GM23248 (cell line): ENCODE results near the gene RPL6. TPM values are rescaled to one million over a fixed set of nuclear protein-coding genes. Genes with fewer than 3 reads are reported as not detected.
"Not testable (repeated sequence)": the region's sequence is repeated elsewhere in the genome, so short reads cannot be mapped to it uniquely, and the experiment has no call there.

Experiments
- DNase-seq: peaks from one replicate; pipeline ENCODE4 v3.0.0-alpha.2; 2015
- H2AFZ ChIP-seq: fragments of 200-600 bp; sonication (generic); 2 replicates; pipeline ENCODE4 v1.6.1; 2016; ENCODE audit warnings: antibody characterized with exemption
- H3F3A ChIP-seq: fragments of 200-600 bp; sonication (generic); 2 replicates; pipeline ENCODE4 v1.6.1; 2016; ENCODE audit warnings: mild to moderate bottlenecking, antibody characterized with exemption, mixed run types; ENCODE audit not compliant: insufficient read depth
- H3K27ac ChIP-seq: fragments of 200-600 bp; sonication (generic); 2 replicates; pipeline ENCODE4 v1.5.1; 2016; ENCODE audit warnings: mild to moderate bottlenecking
- H3K27me3 ChIP-seq: fragments of 200-600 bp; sonication (generic); replicated peaks from 2 replicates; pipeline ENCODE4 v1.6.1; 2016; ENCODE audit warnings: mild to moderate bottlenecking; ENCODE audit not compliant: insufficient read depth
- H3K36me3 ChIP-seq: fragments of 200-600 bp; sonication (generic); 2 replicates; pipeline ENCODE4 v1.6.1; 2016; ENCODE audit warnings: low read depth, mild to moderate bottlenecking
- H3K4me1 ChIP-seq: fragments of 200-600 bp; sonication (generic); 2 replicates; pipeline ENCODE4 v1.6.1; 2016; ENCODE audit warnings: mild to moderate bottlenecking; ENCODE audit not compliant: insufficient read depth
- H3K4me2 ChIP-seq: fragments of 200-600 bp; sonication (generic); one replicate; pipeline ENCODE4 v1.6.1; 2016; ENCODE audit warnings: mild to moderate bottlenecking; ENCODE audit not compliant: unreplicated experiment
- H3K4me3 ChIP-seq: fragments of 200-600 bp; sonication (generic); 2 replicates; pipeline ENCODE4 v1.5.1; 2016; ENCODE audit warnings: mild to moderate bottlenecking
- H3K79me2 ChIP-seq: fragments of 200-600 bp; sonication (generic); 2 replicates; pipeline ENCODE4 v1.6.1; 2016; ENCODE audit warnings: mild to moderate bottlenecking; ENCODE audit not compliant: insufficient read depth
- H3K9ac ChIP-seq: fragments of 200-600 bp; sonication (generic); 2 replicates; pipeline ENCODE4 v1.6.1; 2016; ENCODE audit warnings: mild to moderate bottlenecking
- H3K9me2 ChIP-seq: fragments of 200-600 bp; sonication (generic); 2 replicates; pipeline ENCODE4 v1.6.1; 2016; ENCODE audit warnings: mixed run types, mild to moderate bottlenecking, moderate library complexity; ENCODE audit not compliant: insufficient read depth
- H3K9me3 ChIP-seq: fragments of 200-600 bp; sonication (generic); one replicate; pipeline ENCODE4 v1.6.1; 2017; ENCODE audit warnings: low read depth
- H4K20me1 ChIP-seq: fragments of 200-600 bp; sonication (generic); 2 replicates; pipeline ENCODE4 v1.6.0; 2016; ENCODE audit not compliant: insufficient read depth
- EZH2 ChIP-seq: fragments of 200-600 bp; sonication (generic); IDR thresholded peaks from 2 replicates; pipeline ENCODE4 v1.6.1; 2018; ENCODE audit warnings: antibody characterized with exemption, mild to moderate bottlenecking; ENCODE audit not compliant: insufficient read depth, poor library complexity, severe bottlenecking
- EZH2phosphoT487 ChIP-seq: fragments of 200-600 bp; sonication (generic); IDR thresholded peaks from 2 replicates; pipeline ENCODE4 v1.6.1; 2018; ENCODE audit warnings: antibody characterized with exemption, moderate library complexity, mild to moderate bottlenecking, low read depth; ENCODE audit not compliant: insufficient read depth
- WGBS, 2 experiments: methylation state at CpG; one replicate each; pipeline ENCODE4 v1.1.6; 2015 to 2017; ENCODE audit warnings: low lambda C conversion rate in 2 of 2, low coverage in 1 of 2; ENCODE audit errors: missing lambda C conversion rate in 2 of 2; 5-methylcytosine and 5-hydroxymethylcytosine counted together
- in situ Hi-C: fragments of 300-500 bp; cut with MboI; formaldehyde crosslinking; loops from 2 replicates; pipeline ENCODE4 v1.15.0; 2020
- polyA plus RNA-seq: library from polyadenylated mRNA; unstranded; fragments of >200 nt; fragmentation: Nextera tagmentation; extraction: Ambion mirVana; gene quantifications from 2 replicates; pipeline ENCODE4 v1.2.1, GENCODE V29; 2016
- total RNA-seq: library from RNA; depleted of rRNA; stranded (reverse); fragments of >200 nt; shearing (Covaris generic); gene quantifications from 2 replicates; pipeline ENCODE4 v1.2.3, GENCODE V29; 2014

The RPL6 gene
- total and polyA plus RNA-seq, 2 experiments from 2014 or later = 391 to 1,254 TPM

DNA sequence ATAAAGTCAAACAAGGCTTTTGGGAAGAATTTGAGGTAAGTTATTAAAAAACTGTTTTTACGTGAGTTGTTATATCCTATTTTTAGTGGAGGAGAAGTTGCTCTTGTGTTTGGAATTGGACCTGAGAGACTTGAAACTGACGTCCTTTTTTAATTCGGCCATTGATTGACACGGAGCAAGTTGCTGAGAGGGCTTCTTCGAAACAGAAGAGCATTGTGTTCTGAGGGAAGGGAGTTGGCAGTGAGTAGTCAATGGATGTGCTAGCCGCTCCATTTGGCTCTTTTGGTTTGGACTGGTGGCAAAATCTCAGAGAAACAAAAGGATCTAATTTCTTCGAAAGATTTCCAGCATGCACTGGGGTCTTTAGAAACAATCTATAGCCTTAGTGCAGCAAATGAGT is 46.6 kb upstream of the RPL6 start:
- H3K36me3 ChIP-seq = peaks cover 40% of the 10 kb centered on the region
- in situ Hi-C loops = no loop called here
- TF ChIP-seq EZH2phosphoT487 (no peak), EZH2 (no peak)
- H3F3A ChIP-seq = no peaks in the 10 kb centered on the region
- no peak overlapping the region for H3K9ac ChIP-seq
- H3K4me2 ChIP-seq = no peak overlapping the region
- WGBS, 2 experiments = 97 to 99% methylated on average over 7 of the region's 7 CpGs
- H3K4me1 ChIP-seq = no peaks in the 10 kb centered on the region
- no peaks in the 10 kb centered on the region for H3K27me3 ChIP-seq
- H3K9me3 ChIP-seq = no peaks in the 10 kb centered on the region
- 0 out of 2 replicates have a peak, but pooled peaks cover 10% of the 10 kb centered on the region for H3K79me2 ChIP-seq
- no peak for DNase-seq
- no peak overlapping the region for H3K4me3 ChIP-seq
- no peak overlapping the region for H2AFZ ChIP-seq
- no peaks in the 10 kb centered on the region for H4K20me1 ChIP-seq
- no peak overlapping the region for H3K27ac ChIP-seq
- H3K9me2 ChIP-seq = no peaks in the 10 kb centered on the region

DNA sequence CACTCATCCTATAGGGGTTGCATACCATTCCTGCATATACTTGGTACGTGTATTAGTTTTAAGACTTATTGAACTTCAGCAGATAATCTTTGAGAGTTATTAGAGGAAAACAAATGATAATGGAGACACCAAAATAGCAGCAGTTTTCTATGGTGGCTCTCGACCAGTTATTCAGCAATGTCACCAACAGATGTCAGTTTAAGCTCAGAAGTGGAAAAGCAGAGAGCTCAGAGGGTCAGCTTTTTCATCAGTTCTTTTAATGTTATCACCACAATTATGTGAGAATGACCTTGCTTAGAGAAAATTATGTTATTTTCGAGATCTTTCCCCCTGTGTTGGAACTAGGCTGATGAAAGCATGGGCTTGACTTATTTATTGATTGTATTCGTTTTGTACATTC is 41.3 kb upstream of the RPL6 start:
- no peaks in the 10 kb centered on the region for H3K9me3 ChIP-seq
- no peak overlapping the region for H3K4me2 ChIP-seq
- peaks cover 33% of the 10 kb centered on the region for H3K36me3 ChIP-seq
- no peaks in the 10 kb centered on the region for H4K20me1 ChIP-seq
- 75 to 76% methylated on average over 4 of the region's 4 CpGs for WGBS, 2 experiments
- in situ Hi-C loops = no loop called here
- no peak overlapping the region for H3K27ac ChIP-seq
- no peak overlapping the region for H3K4me3 ChIP-seq
- H3K79me2 ChIP-seq = peaks cover 46% of the 10 kb centered on the region
- no peak for DNase-seq
- H3F3A ChIP-seq = no peaks in the 10 kb centered on the region
- H3K4me1 ChIP-seq = no peaks in the 10 kb centered on the region
- no peaks in the 10 kb centered on the region for H3K27me3 ChIP-seq
- H3K9ac ChIP-seq = no peak overlapping the region
- no peaks in the 10 kb centered on the region for H3K9me2 ChIP-seq
- H2AFZ ChIP-seq = no peak overlapping the region
- no peak for TF ChIP-seq EZH2phosphoT487
- TF ChIP-seq EZH2 = no peak

DNA sequence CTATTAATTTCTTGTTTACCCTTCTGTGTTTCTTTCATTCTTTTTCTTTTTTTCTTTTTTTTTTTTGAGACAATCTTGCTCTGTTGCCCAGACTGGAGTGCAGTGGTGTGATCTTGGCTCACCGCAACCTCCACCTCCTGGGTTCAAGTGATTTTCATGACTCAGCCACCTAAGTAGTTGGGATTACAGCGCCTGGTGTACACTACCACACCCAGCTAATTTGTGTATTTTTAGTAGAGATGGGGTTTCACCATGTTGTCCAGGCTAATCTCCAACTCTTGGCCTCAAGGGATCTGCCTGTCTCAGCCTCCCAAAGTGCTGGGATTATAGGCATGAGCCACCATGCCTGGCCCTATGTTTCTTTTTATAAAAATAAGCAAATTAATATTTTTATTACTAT is 38.8 kb upstream of the RPL6 start:
- not testable (repeated sequence) for H3K4me1 ChIP-seq

DNA sequence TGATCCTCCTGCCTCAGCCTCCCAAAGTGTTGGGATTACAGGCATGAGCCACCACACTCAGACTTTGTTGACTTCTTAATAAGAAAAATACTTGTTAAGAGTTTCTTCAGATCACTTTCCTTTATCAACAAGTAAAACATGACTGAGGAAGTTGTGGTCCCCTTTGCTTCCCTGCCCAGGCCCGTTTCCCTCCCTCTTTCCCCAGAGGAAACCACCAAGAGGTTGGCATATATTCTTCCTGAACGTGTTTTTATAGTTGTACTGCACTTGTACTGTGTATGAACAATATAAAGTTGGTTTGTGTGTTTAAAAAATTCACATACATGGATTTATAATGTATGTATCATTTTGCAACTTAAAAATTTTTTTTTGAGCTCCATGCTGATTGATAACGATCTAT is 37.7 kb upstream of the RPL6 start:
- Histone ChIP-seq H3K4me3 (no peak overlapping the region), H3K27ac (no peak overlapping the region), H2AFZ (no peak overlapping the region), H3F3A (no peaks in the 10 kb centered on the region), H3K27me3 (no peaks in the 10 kb centered on the region), H3K4me1 (no peaks in the 10 kb centered on the region), H3K9me3 (no peaks in the 10 kb centered on the region), H3K36me3 (peaks cover 23% of the 10 kb centered on the region; the same call in 1 of the 2 replicates), H3K4me2 (no peak overlapping the region), H3K9ac (no peak overlapping the region), H3K9me2 (no peaks in the 10 kb centered on the region), H3K79me2 (peaks cover 72% of the 10 kb centered on the region), H4K20me1 (no peaks in the 10 kb centered on the region)
- in situ Hi-C loops = no loop called here
- WGBS, 2 experiments = 86 to 88% methylated on average over 3 of the region's 3 CpGs
- DNase-seq = no peak
- TF ChIP-seq EZH2 (no peak), EZH2phosphoT487 (no peak)

More for the DNA sequence above, 38.8 kb upstream of the RPL6 start:
- Histone ChIP-seq H3K79me2 (peaks cover 71% of the 10 kb centered on the region), H3K36me3 (peaks cover 28% of the 10 kb centered on the region; the same call in 1 of the 2 replicates)
- WGBS, 2 experiments = 77 to 81% methylated on average over 2 of the region's 2 CpGs
- H3K4me3 ChIP-seq, H3K27me3 ChIP-seq, H4K20me1 ChIP-seq, H2AFZ ChIP-seq, H3F3A ChIP-seq, DNase-seq, in situ Hi-C loops, H3K9me2 ChIP-seq, H3K9ac ChIP-seq, H3K4me2 ChIP-seq, H3K9me3 ChIP-seq, H3K27ac ChIP-seq: not testable (repeated sequence)
